ENCODE results near the gene ACSL3. TPM values are rescaled to one million over a fixed set of nuclear protein-coding genes. Genes with fewer than 3 reads are reported as not detected.

ACSL3 gene
- total RNA-seq, 4 donors from 2014 or later, result 46.5 to 71.6 (median 52.1) TPM

DNA sequence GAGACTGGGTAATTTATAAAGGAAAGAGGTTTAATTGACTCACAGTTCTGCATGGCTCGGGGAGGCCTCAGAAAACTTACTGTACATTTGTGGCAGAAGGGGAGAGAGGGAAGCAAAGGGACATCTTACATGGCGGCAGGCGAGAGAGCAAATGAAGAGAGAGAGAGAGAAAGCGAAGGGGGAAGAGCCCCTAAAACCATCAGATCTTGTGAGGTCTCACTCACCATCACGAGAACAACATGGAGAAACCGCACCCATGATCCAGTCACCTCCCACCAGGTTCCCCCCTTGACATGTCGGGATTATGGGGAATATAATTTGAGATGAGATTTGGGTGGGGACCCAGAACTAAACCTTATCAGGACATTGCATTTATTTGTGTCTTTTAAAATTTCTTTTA is 75.9 kb downstream of the ACSL3 start:
- Histone ChIP-seq H3K27ac (no peak overlapping the region), H3K9me3 (peaks cover 0 to 30% (median 0%) of the 10 kb centered on the region in 3 donors), H3K36me3 (peaks cover 3 to 86% of the 10 kb centered on the region in 2 donors), H3K4me1 (no peaks in the 10 kb centered on the region), H3K27me3 (no peaks in the 10 kb centered on the region), H3K4me3 (no peak overlapping the region)
- ATAC-seq, result no peak
- TF ChIP-seq EP300 (IDR thresholded peaks at IDR 0.05), result no peak
- 95 to 99% methylated on average over 6 to 7 of the region's 7 CpGs for WGBS, 2 donors (ENCODE audit: low coverage in 1 of 2)

- Histone ChIP-seq H3K27me3 (no peaks in the 10 kb centered on the region), H3K36me3 (peaks cover 3 to 76% of the 10 kb centered on the region in 2 donors), H3K4me3 (no peak overlapping the region), H3K9me3 (peaks cover 0 to 30% (median 0%) of the 10 kb centered on the region in 3 donors), H3K4me1 (peaks cover 0 to 1% (median 0%) of the 10 kb centered on the region in 3 donors), H3K27ac (no peak overlapping the region)
- 67 to 95% methylated on average over 1 to 2 of the region's 2 CpGs for WGBS, 2 donors (ENCODE audit: low coverage in 1 of 2)
- ATAC-seq, result no peak
- TF ChIP-seq, protein P1, sequence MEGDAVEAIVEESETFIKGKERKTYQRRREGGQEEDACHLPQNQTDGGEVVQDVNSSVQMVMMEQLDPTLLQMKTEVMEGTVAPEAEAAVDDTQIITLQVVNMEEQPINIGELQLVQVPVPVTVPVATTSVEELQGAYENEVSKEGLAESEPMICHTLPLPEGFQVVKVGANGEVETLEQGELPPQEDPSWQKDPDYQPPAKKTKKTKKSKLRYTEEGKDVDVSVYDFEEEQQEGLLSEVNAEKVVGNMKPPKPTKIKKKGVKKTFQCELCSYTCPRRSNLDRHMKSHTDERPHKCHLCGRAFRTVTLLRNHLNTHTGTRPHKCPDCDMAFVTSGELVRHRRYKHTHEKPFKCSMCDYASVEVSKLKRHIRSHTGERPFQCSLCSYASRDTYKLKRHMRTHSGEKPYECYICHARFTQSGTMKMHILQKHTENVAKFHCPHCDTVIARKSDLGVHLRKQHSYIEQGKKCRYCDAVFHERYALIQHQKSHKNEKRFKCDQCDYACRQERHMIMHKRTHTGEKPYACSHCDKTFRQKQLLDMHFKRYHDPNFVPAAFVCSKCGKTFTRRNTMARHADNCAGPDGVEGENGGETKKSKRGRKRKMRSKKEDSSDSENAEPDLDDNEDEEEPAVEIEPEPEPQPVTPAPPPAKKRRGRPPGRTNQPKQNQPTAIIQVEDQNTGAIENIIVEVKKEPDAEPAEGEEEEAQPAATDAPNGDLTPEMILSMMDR (IDR thresholded peaks at IDR 0.05), result no peak
- TF ChIP-seq POLR2A (IDR thresholded peaks at IDR 0.05) (no peak), EP300 (IDR thresholded peaks at IDR 0.05) (no peak), POLR2AphosphoS5 (IDR thresholded peaks at IDR 0.05) (no peak)
Observed at GRCh38 chr2:222938327-222938726, 77.5 kb downstream of the ACSL3 start.

GRCh38 chr2:222939208-222939856 is 78.5 kb downstream of the ACSL3 start:
- no peaks in the 10 kb centered on the region for H3K27me3 ChIP-seq
- peaks cover 0 to 11% (median 3%) of the 10 kb centered on the region in 3 donors for H3K4me1 ChIP-seq
- H3K36me3 ChIP-seq, result peaks cover 3 to 67% of the 10 kb centered on the region in 2 donors
- ATAC-seq, result no peak
- no peak overlapping the region for H3K4me3 ChIP-seq
- H3K27ac ChIP-seq, result no peak overlapping the region
- peaks cover 0 to 30% (median 0%) of the 10 kb centered on the region in 3 donors for H3K9me3 ChIP-seq
- WGBS, 2 donors (ENCODE audit: low coverage in 1 of 2), result 78 to 85% methylated on average over 3 to 6 of the region's 6 CpGs
- no peak for TF ChIP-seq POLR2A (IDR thresholded peaks at IDR 0.05)
- TF ChIP-seq, protein P1 (IDR thresholded peaks at IDR 0.05), result peak in 3 of 4 experiments; percentile 23 to 56 (median 26)

GRCh38 chr2:222939979-222940378 is 79.1 kb downstream of the ACSL3 start:
- Histone ChIP-seq H3K4me3 (no peak overlapping the region), H3K36me3 (peaks cover 0 to 60% of the 10 kb centered on the region in 2 donors), H3K27me3 (no peaks in the 10 kb centered on the region), H3K4me1 (peaks cover 0 to 18% (median 3%) of the 10 kb centered on the region in 3 donors), H3K27ac (no peak overlapping the region), H3K9me3 (peaks cover 0 to 30% (median 0%) of the 10 kb centered on the region in 3 donors)
- ATAC-seq, result no peak
- TF ChIP-seq POLR2A (IDR thresholded peaks at IDR 0.05) (no peak), EP300 (IDR thresholded peaks at IDR 0.05) (no peak), POLR2AphosphoS5 (IDR thresholded peaks at IDR 0.05) (no peak)
- TF ChIP-seq, protein P1 (IDR thresholded peaks at IDR 0.05), result no peak
- WGBS, 2 donors (ENCODE audit: low coverage in 1 of 2), result 83 to 100% methylated on average over 2 of the region's 2 CpGs

GRCh38 chr2:222941510-222942032 is 80.7 kb downstream of the ACSL3 start:
- no peak overlapping the region for H3K4me3 ChIP-seq
- H3K9me3 ChIP-seq, result peaks cover 0 to 29% (median 0%) of the 10 kb centered on the region in 3 donors
- peaks cover 0 to 44% of the 10 kb centered on the region in 2 donors for H3K36me3 ChIP-seq
- no peaks in the 10 kb centered on the region for H3K27me3 ChIP-seq
- TF ChIP-seq, protein P1 (IDR thresholded peaks at IDR 0.05), result no peak
- no peak for ATAC-seq
- WGBS, 2 donors (ENCODE audit: low coverage in 1 of 2), result 82 to 92% methylated on average over 4 to 7 of the region's 7 CpGs
- peaks cover 0 to 19% (median 3%) of the 10 kb centered on the region in 3 donors for H3K4me1 ChIP-seq
- no peak overlapping the region for H3K27ac ChIP-seq
